ENCODE results near the gene PIAS1. TPM values are rescaled to one million over a fixed set of nuclear protein-coding genes. Genes with fewer than 3 reads are reported as not detected.

PIAS1 gene
- total RNA-seq, 4 donors from 2014 or later = 91.6 to 202 (median 111) TPM

- intact Hi-C loops (cut with DNase I) = no loop called here
- 60 to 100% methylated on average over 1 to 5 of the region's 5 CpGs for WGBS, 2 donors
- H3K9me3 ChIP-seq = no peaks in the 10 kb centered on the region
- H3K4me1 ChIP-seq = peaks cover 8 to 23% of the 10 kb centered on the region in 2 donors
- TF ChIP-seq, protein P1, sequence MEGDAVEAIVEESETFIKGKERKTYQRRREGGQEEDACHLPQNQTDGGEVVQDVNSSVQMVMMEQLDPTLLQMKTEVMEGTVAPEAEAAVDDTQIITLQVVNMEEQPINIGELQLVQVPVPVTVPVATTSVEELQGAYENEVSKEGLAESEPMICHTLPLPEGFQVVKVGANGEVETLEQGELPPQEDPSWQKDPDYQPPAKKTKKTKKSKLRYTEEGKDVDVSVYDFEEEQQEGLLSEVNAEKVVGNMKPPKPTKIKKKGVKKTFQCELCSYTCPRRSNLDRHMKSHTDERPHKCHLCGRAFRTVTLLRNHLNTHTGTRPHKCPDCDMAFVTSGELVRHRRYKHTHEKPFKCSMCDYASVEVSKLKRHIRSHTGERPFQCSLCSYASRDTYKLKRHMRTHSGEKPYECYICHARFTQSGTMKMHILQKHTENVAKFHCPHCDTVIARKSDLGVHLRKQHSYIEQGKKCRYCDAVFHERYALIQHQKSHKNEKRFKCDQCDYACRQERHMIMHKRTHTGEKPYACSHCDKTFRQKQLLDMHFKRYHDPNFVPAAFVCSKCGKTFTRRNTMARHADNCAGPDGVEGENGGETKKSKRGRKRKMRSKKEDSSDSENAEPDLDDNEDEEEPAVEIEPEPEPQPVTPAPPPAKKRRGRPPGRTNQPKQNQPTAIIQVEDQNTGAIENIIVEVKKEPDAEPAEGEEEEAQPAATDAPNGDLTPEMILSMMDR (IDR thresholded peaks at IDR 0.05) = no peak
- no peak for TF ChIP-seq POLR2A (IDR thresholded peaks at IDR 0.05)
- H3K36me3 ChIP-seq = no peaks in the 10 kb centered on the region
- H3K27me3 ChIP-seq = no peaks in the 10 kb centered on the region
- no peak for DNase-seq
- H3K4me3 ChIP-seq (replicated peaks in 1 of 3) = no peak overlapping the region
- no peak overlapping the region for H3K27ac ChIP-seq
Observed at GRCh38 chr15:68203956-68204355, 149.8 kb downstream of the PIAS1 start.

DNA sequence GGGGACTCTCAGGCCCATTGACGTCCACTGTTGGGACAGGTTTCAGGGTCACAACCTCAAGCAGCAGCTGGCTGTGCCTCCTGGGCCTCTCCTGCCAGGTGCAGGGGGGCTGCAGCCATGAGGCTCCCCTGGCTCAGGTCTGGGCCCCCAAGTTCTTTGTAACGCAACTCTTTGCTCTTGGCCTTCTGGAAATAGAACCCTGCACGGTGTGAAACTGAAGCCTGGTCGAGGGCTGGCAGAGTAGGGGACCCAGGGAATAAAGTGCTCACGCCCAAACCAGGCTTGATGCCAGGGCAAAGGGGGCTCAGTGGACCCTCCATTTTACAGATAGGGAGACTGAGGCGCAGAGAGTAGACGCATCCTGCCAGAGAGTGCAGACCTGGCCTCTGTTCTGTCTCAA is 150.2 kb downstream of the PIAS1 start:
- intact Hi-C loops (cut with DNase I) = no loop called here
- DNase-seq = no peak
- H3K27ac ChIP-seq = no peak overlapping the region
- WGBS, 2 donors = 91 to 98% methylated on average over 6 of the region's 7 CpGs
- TF ChIP-seq, protein P1 (IDR thresholded peaks at IDR 0.05) = no peak
- no peak for TF ChIP-seq POLR2A (IDR thresholded peaks at IDR 0.05)
- no peaks in the 10 kb centered on the region for H3K27me3 ChIP-seq
- no peaks in the 10 kb centered on the region for H3K36me3 ChIP-seq
- H3K4me3 ChIP-seq (replicated peaks in 1 of 3) = no peak overlapping the region
- H3K4me1 ChIP-seq = peaks cover 8 to 23% of the 10 kb centered on the region in 2 donors
- no peaks in the 10 kb centered on the region for H3K9me3 ChIP-seq

- Histone ChIP-seq H3K9me3 (no peaks in the 10 kb centered on the region), H3K4me3 (replicated peaks in 1 of 3) (no peak within 1 kb of the TSS), H3K36me3 (no peaks in the 10 kb centered on the region), H3K4me1 (peaks cover 8 to 21% of the 10 kb centered on the region in 2 donors), H3K27me3 (no peaks in the 10 kb centered on the region), H3K27ac (peak within 1 kb of the TSS in 1 of 3 donors; percentile 19)
- no peak for TF ChIP-seq POLR2A (IDR thresholded peaks at IDR 0.05)
- TF ChIP-seq, protein P1 (IDR thresholded peaks at IDR 0.05) = no peak
- DNase-seq = peak; percentile 63 to 77
- WGBS, 2 donors = 32 to 33% methylated on average over 15 to 16 of the region's 16 CpGs
- intact Hi-C loops (cut with DNase I) = no loop called here
Observed at GRCh38 chr15:68204776-68205557, 150.9 kb downstream of the PIAS1 start, which contains the start of gene CALML4. Gene CALML4 (minus strand): TSS chr15:68205332. CDS start chr15:68205247, 85 bp downstream.

DNA sequence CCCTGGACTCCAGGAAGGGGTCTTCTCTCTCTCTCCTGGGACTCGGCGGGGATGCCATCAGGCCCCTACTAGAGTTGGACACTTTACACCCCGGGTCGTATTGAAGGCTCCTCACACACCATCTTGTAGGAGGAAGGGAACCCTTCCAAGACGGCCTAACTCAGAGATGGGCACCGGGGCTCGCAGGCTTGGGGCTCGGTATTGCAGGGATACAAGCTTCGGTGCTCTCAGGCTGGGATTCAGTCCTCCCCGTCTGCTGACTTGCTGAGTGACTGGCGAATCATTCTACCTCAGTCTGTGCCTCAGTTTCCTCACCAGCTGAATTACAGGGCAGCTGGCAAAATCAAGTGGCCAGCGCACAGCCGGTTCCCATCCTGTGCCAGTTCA is 151.4 kb downstream of the PIAS1 start:
- no peak for TF ChIP-seq POLR2A (IDR thresholded peaks at IDR 0.05)
- TF ChIP-seq, protein P1 (IDR thresholded peaks at IDR 0.05) = no peak
- no peak for DNase-seq
- intact Hi-C loops (cut with DNase I) = no loop called here
- H3K4me1 ChIP-seq = peaks cover 8 to 19% of the 10 kb centered on the region in 2 donors
- 73 to 92% methylated on average over 6 to 9 of the region's 13 CpGs for WGBS, 2 donors
- H3K36me3 ChIP-seq = no peaks in the 10 kb centered on the region
- H3K9me3 ChIP-seq = no peaks in the 10 kb centered on the region
- peak overlapping the region in 1 of 3 donors; percentile 19 for H3K27ac ChIP-seq
- no peak overlapping the region for H3K4me3 ChIP-seq (replicated peaks in 1 of 3)
- H3K27me3 ChIP-seq = no peaks in the 10 kb centered on the region

GRCh38 chr15:68205954-68206539 is 151.9 kb downstream of the PIAS1 start:
- TF ChIP-seq POLR2A (IDR thresholded peaks at IDR 0.05) = no peak
- TF ChIP-seq, protein P1 (IDR thresholded peaks at IDR 0.05) = no peak
- WGBS, 2 donors = 71% methylated on average over 11 to 13 of the region's 14 CpGs
- Histone ChIP-seq H3K4me1 (peaks cover 8 to 21% of the 10 kb centered on the region in 2 donors), H3K9me3 (no peaks in the 10 kb centered on the region), H3K36me3 (no peaks in the 10 kb centered on the region), H3K4me3 (replicated peaks in 1 of 3) (no peak overlapping the region), H3K27ac (no peak overlapping the region), H3K27me3 (no peaks in the 10 kb centered on the region)
- intact Hi-C loops (cut with DNase I) = no loop called here
- no peak for DNase-seq
